ENCODE measurements around the gene EGFL7.

The EGFL7 gene

DNA sequence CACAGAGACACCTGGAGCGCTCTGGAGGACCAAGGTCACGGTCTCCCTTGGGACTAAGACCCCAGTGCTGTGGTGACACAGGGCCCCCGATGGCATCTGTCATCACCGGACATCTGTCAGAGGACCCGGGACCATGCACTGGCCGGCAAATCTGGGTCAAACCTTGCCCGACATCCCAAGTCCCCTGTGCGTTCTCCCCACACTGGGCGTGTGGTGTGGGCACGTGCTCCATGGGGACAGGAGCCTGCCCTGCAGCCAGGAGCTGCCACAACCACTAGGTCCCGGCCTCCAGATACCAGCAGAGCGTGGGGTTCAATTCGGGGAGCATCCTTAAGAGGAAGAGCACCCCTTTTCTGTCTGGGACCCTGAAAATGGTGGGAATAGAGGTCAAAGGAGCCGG, 21.0 kb downstream of the EGFL7 start:
- H3K9me3 ChIP-seq = no peaks in the 10 kb centered on the region
- peaks cover 6% of the 10 kb centered on the region for H3K4me1 ChIP-seq
- H3K27me3 ChIP-seq = no peaks in the 10 kb centered on the region
- no peaks in the 10 kb centered on the region for H3K36me3 ChIP-seq
- DNase-seq = no peak
- TF ChIP-seq, protein P1, sequence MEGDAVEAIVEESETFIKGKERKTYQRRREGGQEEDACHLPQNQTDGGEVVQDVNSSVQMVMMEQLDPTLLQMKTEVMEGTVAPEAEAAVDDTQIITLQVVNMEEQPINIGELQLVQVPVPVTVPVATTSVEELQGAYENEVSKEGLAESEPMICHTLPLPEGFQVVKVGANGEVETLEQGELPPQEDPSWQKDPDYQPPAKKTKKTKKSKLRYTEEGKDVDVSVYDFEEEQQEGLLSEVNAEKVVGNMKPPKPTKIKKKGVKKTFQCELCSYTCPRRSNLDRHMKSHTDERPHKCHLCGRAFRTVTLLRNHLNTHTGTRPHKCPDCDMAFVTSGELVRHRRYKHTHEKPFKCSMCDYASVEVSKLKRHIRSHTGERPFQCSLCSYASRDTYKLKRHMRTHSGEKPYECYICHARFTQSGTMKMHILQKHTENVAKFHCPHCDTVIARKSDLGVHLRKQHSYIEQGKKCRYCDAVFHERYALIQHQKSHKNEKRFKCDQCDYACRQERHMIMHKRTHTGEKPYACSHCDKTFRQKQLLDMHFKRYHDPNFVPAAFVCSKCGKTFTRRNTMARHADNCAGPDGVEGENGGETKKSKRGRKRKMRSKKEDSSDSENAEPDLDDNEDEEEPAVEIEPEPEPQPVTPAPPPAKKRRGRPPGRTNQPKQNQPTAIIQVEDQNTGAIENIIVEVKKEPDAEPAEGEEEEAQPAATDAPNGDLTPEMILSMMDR (IDR thresholded peaks at IDR 0.05; ENCODE audit: low read depth, low read length) = no peak
- no peak overlapping the region for H3K4me3 ChIP-seq (ENCODE audit: low read depth, low read length)

DNA sequence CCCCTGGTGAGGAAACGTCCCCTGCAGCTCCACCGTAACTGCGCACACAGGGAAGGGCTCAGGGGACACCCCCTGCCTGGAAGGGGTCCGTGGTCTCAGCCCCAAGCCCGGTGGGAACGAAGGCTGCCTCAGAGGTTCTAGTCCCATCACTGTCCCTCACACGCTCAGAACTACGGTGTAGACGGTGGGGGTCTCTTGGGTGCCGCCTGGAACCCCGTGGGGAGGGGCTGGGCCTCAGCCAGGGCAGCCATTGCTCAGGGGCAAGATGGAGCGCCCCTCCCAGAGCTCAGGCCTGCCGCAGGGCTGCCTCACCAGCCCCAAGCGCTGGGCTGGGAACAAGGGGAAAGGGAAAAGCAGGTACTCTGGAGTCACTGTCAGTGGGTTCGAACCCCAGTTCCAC, 21.6 kb downstream of the EGFL7 start:
- DNase-seq = no peak
- Histone ChIP-seq H3K4me1 (peaks cover 6% of the 10 kb centered on the region), H3K36me3 (no peaks in the 10 kb centered on the region), H3K27me3 (no peaks in the 10 kb centered on the region), H3K4me3 (ENCODE audit: low read depth, low read length) (no peak overlapping the region), H3K9me3 (no peaks in the 10 kb centered on the region)
- TF ChIP-seq, protein P1 (IDR thresholded peaks at IDR 0.05; ENCODE audit: low read depth, low read length) = no peak

DNA sequence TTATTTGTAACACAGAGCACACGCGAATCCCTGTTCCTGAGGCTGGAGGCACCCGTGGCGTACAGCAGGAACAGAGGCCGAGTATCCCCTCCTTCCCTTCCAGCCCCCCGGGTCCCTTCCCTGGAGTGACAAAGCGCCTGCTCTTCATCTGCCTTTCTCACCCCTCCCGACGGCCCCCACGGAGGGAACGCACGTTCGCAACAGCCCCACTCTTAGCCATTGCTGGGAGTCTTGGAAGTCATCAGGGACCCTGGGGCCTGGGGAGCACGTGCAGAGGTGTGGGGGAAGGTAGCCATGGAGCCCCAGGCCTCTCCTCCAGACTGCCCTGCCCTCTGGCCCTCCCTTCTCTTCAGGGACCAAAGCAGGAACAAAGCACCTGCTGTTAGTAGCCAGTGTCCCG, 22.1 kb downstream of the EGFL7 start:
- DNase-seq = no peak
- Histone ChIP-seq H3K27me3 (no peaks in the 10 kb centered on the region), H3K36me3 (no peaks in the 10 kb centered on the region), H3K4me1 (peaks cover 6% of the 10 kb centered on the region), H3K4me3 (ENCODE audit: low read depth, low read length) (no peak overlapping the region), H3K9me3 (no peaks in the 10 kb centered on the region)
- TF ChIP-seq, protein P1 (IDR thresholded peaks at IDR 0.05; ENCODE audit: low read depth, low read length) = no peak

DNA sequence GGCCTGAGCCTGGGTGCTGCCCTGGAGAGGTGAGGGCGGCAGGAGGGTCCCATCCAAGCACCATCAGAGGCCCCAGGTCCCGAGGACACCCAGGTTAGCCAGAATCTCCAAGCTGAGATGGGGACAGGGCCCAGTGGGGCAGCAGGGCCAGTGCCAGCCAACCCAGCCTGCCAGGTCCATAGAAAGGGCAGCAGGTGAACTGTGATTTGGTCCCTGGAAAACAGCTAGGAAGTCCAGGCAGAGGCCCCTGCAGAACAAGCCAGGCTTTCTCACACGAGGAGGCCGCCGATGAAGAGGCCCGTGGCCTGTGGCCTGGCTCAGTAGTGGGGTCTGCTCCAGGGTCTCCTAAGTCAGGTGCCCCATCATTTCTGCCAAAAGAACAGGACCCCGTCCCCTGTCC, 22.5 kb downstream of the EGFL7 start:
- DNase-seq = no peak
- Histone ChIP-seq H3K4me1 (peaks cover 6% of the 10 kb centered on the region), H3K4me3 (ENCODE audit: low read depth, low read length) (no peak overlapping the region), H3K9me3 (no peaks in the 10 kb centered on the region), H3K27me3 (no peaks in the 10 kb centered on the region), H3K36me3 (no peaks in the 10 kb centered on the region)
- TF ChIP-seq, protein P1 (IDR thresholded peaks at IDR 0.05; ENCODE audit: low read depth, low read length) = no peak

DNA sequence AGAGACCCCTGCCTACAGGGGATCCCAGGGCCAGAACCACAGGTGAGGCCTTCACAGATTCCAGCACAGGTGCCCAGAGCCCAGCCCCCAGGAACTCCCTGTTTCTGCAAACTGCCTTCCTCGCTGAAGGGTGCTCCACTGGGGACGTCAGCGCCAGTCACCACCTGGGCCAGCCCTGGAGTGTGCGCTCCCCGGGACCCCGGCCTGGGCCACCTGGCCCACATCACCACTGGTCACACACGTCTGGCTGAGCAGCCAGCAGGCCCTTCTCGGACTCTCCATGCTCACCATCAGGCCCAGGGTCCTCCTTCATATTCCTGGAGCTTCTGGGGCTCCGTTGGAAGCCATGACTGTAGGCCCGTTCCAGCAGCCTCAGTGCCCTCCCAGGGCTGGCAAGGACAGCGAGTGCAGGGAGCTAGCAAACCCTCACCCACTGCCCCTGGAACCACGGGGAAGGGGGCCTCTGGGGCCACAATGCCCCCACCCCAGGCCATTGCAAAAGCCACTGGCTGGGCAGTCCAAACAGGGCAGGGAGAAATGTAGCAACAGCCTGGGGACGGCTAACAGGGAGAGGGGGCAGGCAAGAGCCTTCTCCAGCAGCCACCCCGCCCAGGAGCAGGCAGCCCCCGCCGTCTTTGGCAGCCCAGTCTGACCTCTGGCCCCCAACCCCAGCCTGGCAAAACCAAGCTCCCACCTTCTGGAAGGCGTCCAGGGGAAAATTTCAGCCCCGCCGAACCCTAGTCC, 23.2 kb downstream of the EGFL7 start:
- Histone ChIP-seq H3K4me1 (peaks cover 6% of the 10 kb centered on the region), H3K27me3 (no peaks in the 10 kb centered on the region), H3K36me3 (no peaks in the 10 kb centered on the region), H3K4me3 (ENCODE audit: low read depth, low read length) (peak overlapping the region; percentile 63), H3K9me3 (no peaks in the 10 kb centered on the region)
- no peak for DNase-seq
- TF ChIP-seq, protein P1 (IDR thresholded peaks at IDR 0.05; ENCODE audit: low read depth, low read length) = no peak

DNA sequence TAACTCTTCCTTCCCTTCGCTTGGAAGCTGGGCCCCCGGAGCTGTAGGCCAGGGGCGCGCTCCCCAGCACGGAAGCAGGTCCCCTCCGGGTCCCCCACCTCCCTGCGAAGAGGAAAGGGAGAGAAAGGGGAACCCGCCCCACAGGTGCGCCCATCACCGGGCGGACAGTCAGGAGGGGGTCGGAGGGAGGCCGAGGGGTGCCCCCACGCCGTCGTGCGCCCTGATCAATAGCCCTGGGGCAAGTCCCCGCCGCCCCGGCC, 23.7 kb downstream of the EGFL7 start:
- TF ChIP-seq, protein P1 (IDR thresholded peaks at IDR 0.05; ENCODE audit: low read depth, low read length) = no peak
- Histone ChIP-seq H3K27me3 (no peaks in the 10 kb centered on the region), H3K4me1 (peaks cover 6% of the 10 kb centered on the region), H3K9me3 (no peaks in the 10 kb centered on the region), H3K4me3 (ENCODE audit: low read depth, low read length) (peak overlapping the region; percentile 63), H3K36me3 (no peaks in the 10 kb centered on the region)
- DNase-seq = no peak
